Peyer's patch (tissue), 4 donors: ENCODE measurements around the gene C4orf50.

Experiments used
- CTCF ChIP-seq, 6 experiments: fragments of 450-650 bp in 4 of 6; fragments of 200-600 bp in 2 of 6; sonication (generic) in 1 of 6; IDR thresholded peaks; one replicate each; pipeline ENCODE4 v1.5.1; 2017 to 2019; ENCODE audit warnings: antibody characterized with exemption in 6 of 6, mild to moderate bottlenecking in 3 of 6, moderate library complexity in 1 of 6
- POLR2A ChIP-seq, 2 donors: fragments of 450-650 bp; IDR thresholded peaks; one replicate each; pipeline ENCODE4 v1.5.1; 2017; ENCODE audit warnings: antibody characterized with exemption in 2 of 2, mild to moderate bottlenecking in 2 of 2, moderate library complexity in 2 of 2

DNA sequence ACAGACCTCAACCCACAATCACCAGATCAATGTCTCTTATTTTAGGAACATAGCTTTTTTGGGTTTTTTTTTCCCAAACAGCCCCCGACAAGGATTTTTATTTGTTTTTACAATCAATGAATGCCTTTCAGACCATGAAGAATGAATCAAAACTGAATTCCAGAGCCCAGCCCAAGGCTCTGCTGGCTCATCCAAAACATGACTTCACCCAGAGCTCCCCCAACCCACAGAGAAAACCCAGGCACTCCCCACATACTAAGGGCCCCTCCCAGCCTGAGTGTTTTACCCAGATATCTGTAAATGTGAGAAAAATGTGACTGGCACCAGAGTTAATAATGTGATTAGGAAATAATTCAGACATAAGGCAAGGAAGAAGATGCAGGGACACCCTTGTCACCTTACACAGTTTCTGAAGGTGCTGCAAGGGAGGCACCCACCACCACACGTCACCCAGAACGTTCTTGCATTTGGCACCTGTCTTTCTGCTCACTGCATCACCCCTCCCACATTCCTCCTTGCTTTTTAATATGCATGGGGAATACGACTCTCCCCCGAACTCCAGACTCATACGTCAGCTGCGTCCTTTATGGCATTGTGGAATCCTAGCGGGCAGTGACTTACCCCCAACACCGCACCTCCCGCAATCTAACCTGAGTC lies 47.8 kb upstream of the C4orf50 start:
- TF ChIP-seq CTCF (IDR thresholded peaks at IDR 0.05) = no peak
- no peak for TF ChIP-seq POLR2A (IDR thresholded peaks at IDR 0.05)
